Peyer's patch (tissue), 4 donors: ENCODE results near the gene PPP1R16B. TPM values are rescaled to one million over a fixed set of nuclear protein-coding genes. Genes with fewer than 3 reads are reported as not detected.

Experiments used
- DNase-seq, 3 donors: peaks; one replicate each; pipeline ENCODE4 v3.0.0-alpha.2; 2017 to 2019
- H3K27ac ChIP-seq, 4 donors: fragments of 200-600 bp; sonication (generic); one replicate each; pipeline ENCODE4 v1.5.1; 2016 to 2019
- H3K27me3 ChIP-seq, 2 donors: fragments of 200-600 bp; sonication (generic); one replicate each; pipeline ENCODE4 v1.5.1; 2019
- H3K36me3 ChIP-seq, 3 donors: fragments of 200-600 bp; sonication (generic); one replicate each; pipeline ENCODE4 v1.5.1; 2016 to 2019
- H3K4me1 ChIP-seq, 4 donors: fragments of 200-600 bp; sonication (generic); one replicate each; pipeline ENCODE4 v1.5.1; 2016 to 2019
- H3K4me3 ChIP-seq, 4 donors: fragments of 200-600 bp; sonication (generic); 1 replicate in 3 of 4; 2 replicates in 1 of 4; pipeline ENCODE4 v1.5.1; 2016 to 2019; ENCODE audit warnings: mild to moderate bottlenecking in 1 of 4
- H3K9me3 ChIP-seq, 4 donors: fragments of 200-600 bp; sonication (generic); one replicate each; pipeline ENCODE4 v1.5.1; 2016 to 2019; ENCODE audit warnings: mild to moderate bottlenecking in 1 of 4
- POLR2A ChIP-seq, 2 donors: fragments of 450-650 bp; IDR thresholded peaks; one replicate each; pipeline ENCODE4 v1.5.1; 2017; ENCODE audit warnings: antibody characterized with exemption in 2 of 2, mild to moderate bottlenecking in 2 of 2, moderate library complexity in 2 of 2
- total RNA-seq, 4 donors: library from RNA; depleted of rRNA; stranded (reverse); fragments of >200 nt; gene quantifications; one replicate each; pipeline ENCODE4 v1.1.0, GENCODE V29; 2016
- TF ChIP-seq, protein P1 (sequence below), 6 experiments: fragments of 450-650 bp in 4 of 6; fragments of 200-600 bp in 2 of 6; sonication (generic) in 1 of 6; IDR thresholded peaks; one replicate each; pipeline ENCODE4 v1.5.1; 2017 to 2019; ENCODE audit warnings: antibody characterized with exemption in 6 of 6, mild to moderate bottlenecking in 3 of 6, moderate library complexity in 1 of 6

PPP1R16B gene
- total RNA-seq, 4 donors from 2014 or later = 3.2 to 41.3 (median 7.2) TPM

DNA sequence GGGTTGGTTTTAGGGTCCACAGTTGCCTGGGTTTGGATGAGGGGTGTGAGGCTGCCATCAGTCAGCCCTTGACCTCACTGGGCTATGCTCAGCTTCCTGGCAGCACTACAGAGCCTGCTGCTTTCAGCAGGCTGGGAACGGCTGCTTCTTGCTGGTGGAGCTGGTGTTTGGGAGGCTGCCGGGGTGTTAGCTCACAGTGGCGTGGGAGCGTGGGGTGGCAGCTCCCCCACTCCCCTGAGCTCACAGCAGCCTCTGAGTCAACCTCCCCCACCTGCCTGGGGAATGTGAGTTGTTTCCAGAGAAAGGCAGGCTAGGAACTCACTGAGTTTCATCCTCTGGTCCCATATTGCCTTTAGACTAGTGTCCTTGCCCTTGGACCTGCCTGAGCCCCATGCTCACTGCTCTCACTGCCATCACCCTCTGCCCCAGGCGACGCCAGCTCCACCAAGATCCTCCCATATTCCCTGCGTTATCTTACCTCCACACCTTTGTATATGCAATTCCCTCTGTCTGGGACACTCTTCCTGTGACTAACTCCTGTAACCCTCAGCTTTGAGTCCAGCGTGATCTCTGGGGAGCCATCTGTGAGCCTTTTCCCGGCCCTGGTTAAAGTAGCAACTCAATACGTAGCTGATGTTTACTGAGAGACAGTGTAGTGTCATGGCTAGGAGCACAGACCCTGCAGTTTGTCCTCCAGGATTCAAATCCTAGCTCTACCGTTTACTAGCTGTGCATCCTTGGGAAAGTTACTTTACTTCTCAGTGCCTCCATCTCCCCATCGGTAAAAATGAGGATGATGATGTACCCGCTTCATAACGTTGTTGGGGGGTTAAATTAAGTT lies 34.8 kb downstream of the PPP1R16B start:
- DNase-seq = no peak
- no peaks in the 10 kb centered on the region for H3K36me3 ChIP-seq
- peaks cover 0 to 23% (median 6%) of the 10 kb centered on the region in 4 donors for H3K4me1 ChIP-seq
- no peaks in the 10 kb centered on the region for H3K27me3 ChIP-seq
- no peaks in the 10 kb centered on the region for H3K9me3 ChIP-seq
- H3K27ac ChIP-seq = peak overlapping the region; percentile 32 to 81 (median 72)
- H3K4me3 ChIP-seq = no peak overlapping the region
- no peak for TF ChIP-seq POLR2A (IDR thresholded peaks at IDR 0.05)
- TF ChIP-seq, protein P1, sequence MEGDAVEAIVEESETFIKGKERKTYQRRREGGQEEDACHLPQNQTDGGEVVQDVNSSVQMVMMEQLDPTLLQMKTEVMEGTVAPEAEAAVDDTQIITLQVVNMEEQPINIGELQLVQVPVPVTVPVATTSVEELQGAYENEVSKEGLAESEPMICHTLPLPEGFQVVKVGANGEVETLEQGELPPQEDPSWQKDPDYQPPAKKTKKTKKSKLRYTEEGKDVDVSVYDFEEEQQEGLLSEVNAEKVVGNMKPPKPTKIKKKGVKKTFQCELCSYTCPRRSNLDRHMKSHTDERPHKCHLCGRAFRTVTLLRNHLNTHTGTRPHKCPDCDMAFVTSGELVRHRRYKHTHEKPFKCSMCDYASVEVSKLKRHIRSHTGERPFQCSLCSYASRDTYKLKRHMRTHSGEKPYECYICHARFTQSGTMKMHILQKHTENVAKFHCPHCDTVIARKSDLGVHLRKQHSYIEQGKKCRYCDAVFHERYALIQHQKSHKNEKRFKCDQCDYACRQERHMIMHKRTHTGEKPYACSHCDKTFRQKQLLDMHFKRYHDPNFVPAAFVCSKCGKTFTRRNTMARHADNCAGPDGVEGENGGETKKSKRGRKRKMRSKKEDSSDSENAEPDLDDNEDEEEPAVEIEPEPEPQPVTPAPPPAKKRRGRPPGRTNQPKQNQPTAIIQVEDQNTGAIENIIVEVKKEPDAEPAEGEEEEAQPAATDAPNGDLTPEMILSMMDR (IDR thresholded peaks at IDR 0.05) = no peak

GRCh38 chr20:38840894-38841470 lies 35.5 kb downstream of the PPP1R16B start:
- Histone ChIP-seq H3K4me3 (no peak overlapping the region), H3K9me3 (no peaks in the 10 kb centered on the region), H3K27ac (peak overlapping the region; percentile 32 to 81 (median 72)), H3K27me3 (no peaks in the 10 kb centered on the region), H3K4me1 (peaks cover 0 to 28% (median 7%) of the 10 kb centered on the region in 4 donors), H3K36me3 (no peaks in the 10 kb centered on the region)
- TF ChIP-seq, protein P1 (IDR thresholded peaks at IDR 0.05) = no peak
- no peak for TF ChIP-seq POLR2A (IDR thresholded peaks at IDR 0.05)
- DNase-seq = no peak

DNA sequence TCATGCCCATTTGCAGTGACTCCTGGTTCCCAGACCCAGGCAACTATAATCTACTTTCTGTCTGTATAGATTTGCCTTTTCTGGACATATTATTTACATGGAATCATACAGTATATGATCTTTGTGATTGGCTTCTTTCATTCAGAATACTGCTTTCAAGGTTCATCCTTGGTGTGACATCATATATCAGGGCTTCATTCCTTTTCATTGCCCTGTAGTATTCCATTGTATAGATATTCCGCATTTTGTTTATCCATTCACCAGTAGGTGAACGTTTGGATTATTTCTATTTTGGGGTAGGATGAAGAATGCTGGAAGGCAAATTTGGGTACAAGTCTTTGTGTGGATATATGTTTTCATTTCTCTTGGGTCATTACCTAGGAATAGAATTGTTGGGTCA lies 36.1 kb downstream of the PPP1R16B start:
- DNase-seq = no peak
- H3K4me3 ChIP-seq = no peak overlapping the region
- H3K27ac ChIP-seq = peak overlapping the region; percentile 32 to 81 (median 58)
- H3K9me3 ChIP-seq = no peaks in the 10 kb centered on the region
- TF ChIP-seq, protein P1 (IDR thresholded peaks at IDR 0.05) = no peak
- no peaks in the 10 kb centered on the region for H3K36me3 ChIP-seq
- peaks cover 0 to 31% (median 10%) of the 10 kb centered on the region in 4 donors for H3K4me1 ChIP-seq
- no peaks in the 10 kb centered on the region for H3K27me3 ChIP-seq

DNA sequence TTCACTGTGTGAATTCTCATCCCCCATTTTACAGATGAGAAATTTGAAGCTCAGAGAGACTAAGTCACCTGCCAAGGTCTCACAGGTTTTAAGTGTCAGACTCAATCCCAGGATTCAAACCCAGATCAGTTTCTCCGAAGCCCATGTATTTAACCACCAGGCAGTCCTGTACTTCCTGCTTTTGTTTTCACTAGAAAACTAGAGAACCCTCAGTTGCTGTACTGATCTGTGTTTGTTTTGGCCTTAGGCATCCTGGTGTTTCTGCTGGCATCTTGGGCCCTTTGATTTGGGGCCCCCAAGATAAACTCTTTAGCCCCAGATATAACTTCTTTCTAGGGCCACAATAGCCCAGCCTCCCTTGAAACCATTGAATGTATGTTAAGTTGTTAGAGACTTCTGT lies 36.5 kb downstream of the PPP1R16B start:
- no peak for TF ChIP-seq POLR2A (IDR thresholded peaks at IDR 0.05)
- TF ChIP-seq, protein P1 (IDR thresholded peaks at IDR 0.05) = no peak
- H3K36me3 ChIP-seq = no peaks in the 10 kb centered on the region
- H3K4me3 ChIP-seq = no peak overlapping the region
- H3K27ac ChIP-seq = peak overlapping the region; percentile 32 to 81 (median 58)
- H3K4me1 ChIP-seq = peaks cover 0 to 31% (median 11%) of the 10 kb centered on the region in 4 donors
- no peaks in the 10 kb centered on the region for H3K9me3 ChIP-seq
- H3K27me3 ChIP-seq = no peaks in the 10 kb centered on the region
- DNase-seq = no peak

DNA sequence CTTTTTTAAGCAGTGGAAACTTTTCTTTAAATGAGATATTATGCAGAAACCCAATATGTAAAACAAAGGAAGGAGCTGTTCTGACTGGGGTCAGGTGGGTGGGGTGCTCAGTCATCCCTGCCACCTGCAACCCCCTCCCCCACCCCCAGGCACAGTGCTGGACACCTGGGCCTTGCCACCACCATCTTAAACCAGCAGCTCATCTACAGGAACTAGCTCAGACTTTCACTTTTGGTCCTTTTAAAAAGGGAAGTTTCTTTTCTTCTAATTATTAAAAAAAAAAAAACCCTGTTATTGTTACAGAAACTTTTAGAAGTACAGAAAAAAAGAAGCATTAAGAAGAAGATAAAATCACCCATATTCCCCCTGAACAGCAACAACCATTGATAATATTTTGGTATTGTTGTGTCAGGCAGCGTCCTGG lies 37.1 kb downstream of the PPP1R16B start:
- Histone ChIP-seq H3K36me3 (no peaks in the 10 kb centered on the region), H3K4me3 (no peak overlapping the region), H3K27me3 (no peaks in the 10 kb centered on the region), H3K9me3 (no peaks in the 10 kb centered on the region), H3K4me1 (peaks cover 0 to 31% (median 11%) of the 10 kb centered on the region in 4 donors), H3K27ac (peak overlapping the region; percentile 32 to 81 (median 58))
- DNase-seq = peak in 2 of 3 donors; percentile 93
- no peak for TF ChIP-seq POLR2A (IDR thresholded peaks at IDR 0.05)
- TF ChIP-seq, protein P1 (IDR thresholded peaks at IDR 0.05) = no peak
